HCT116 (cell line): ENCODE data around the gene RBMS1. TPM values are rescaled to one million over a fixed set of nuclear protein-coding genes. Genes with fewer than 3 reads are reported as not detected.
A peak's percentile ranks its signal among the peaks of the same experiment; 100 is the strongest.

Experiments used
- ATAC-seq: fragments of 200-7000 bp; cut with Tn5 transposase; 2 replicates; pipeline ENCODE4 v1.9.1; 2020; ENCODE audit warnings: mild to moderate bottlenecking, moderate library complexity
- BruUV-seq: library from RNA; stranded (reverse); fragments of 400-500 nt; replicated peaks from 2 replicates; lab custom pipeline; 2021; lab: Mats Ljungman, UMichigan
- CTCF ChIA-PET: fragments of 300-600 bp; sonication (Branson Sonifier 250); formaldehyde crosslinking; loops from one replicate; lab custom pipeline; 2021; ENCODE audit warnings: antibody characterized with exemption; lab: Charles Lee
- POLR2A ChIA-PET: fragments of 300-600, 350-600 bp; sonication (Branson Sonifier 250); formaldehyde crosslinking; loops from one replicate; lab custom pipeline; 2021; ENCODE audit warnings: antibody characterized with exemption; lab: Charles Lee
- RAD21 ChIA-PET, 2 experiments: fragments of 300-600 bp; sonication (Branson Sonifier 250); formaldehyde crosslinking; loops; one replicate each; lab custom pipeline; 2023; ENCODE audit warnings: low total read pairs in 2 of 2; ENCODE audit not compliant: uncharacterized antibody in 2 of 2, unreplicated experiment in 2 of 2, low non-redundant PET in 1 of 2; lab: Charles Lee
- DNase-seq: peaks from one replicate; pipeline ENCODE4 v3.0.0-alpha.2; 2010; ENCODE audit warnings: low read depth, low spot score
- H2AFZ ChIP-seq: fragments of 200-600 bp; shearing (Covaris generic), sonication (generic); 2 replicates; pipeline ENCODE4 v1.6.1; 2017; ENCODE audit warnings: low read depth, mixed run types, mixed read lengths, antibody characterized with exemption, low read length; ENCODE audit not compliant: poor library complexity, severe bottlenecking
- H3K27ac ChIP-seq: 2 replicates; pipeline ENCODE4 v1.5.1; 2012; ENCODE audit warnings: low read depth, low read length
- H3K27me3 ChIP-seq: fragments of 200-600 bp; sonication (generic); 2 replicates; pipeline ENCODE4 v1.6.1; 2016; ENCODE audit warnings: mixed run types, low read length, mixed read lengths; ENCODE audit not compliant: insufficient read depth
- H3K36me3 ChIP-seq, 2 experiments: fragments of 200-500 bp in 1 of 2; fragments of 200-600 bp in 1 of 2; sonication (Bioruptor generic) in 1 of 2; sonication (generic) in 1 of 2; 2 replicates each; pipeline versions ENCODE4 v1.5.1 to v1.6.1; 2014 to 2016; ENCODE audit warnings: low read length in 2 of 2, inconsistent platforms in 1 of 2, mixed read lengths in 1 of 2, mixed run types in 1 of 2; ENCODE audit not compliant: insufficient read depth in 2 of 2, control insufficient read depth in 1 of 2
- H3K4me1 ChIP-seq, 2 experiments: fragments of 200-600 bp in 1 of 2; sonication (generic) in 1 of 2; 2 replicates each; pipeline versions ENCODE4 v1.5.1 to v1.6.1; 2012 to 2017; ENCODE audit warnings: low read length in 2 of 2, inconsistent platforms in 1 of 2, mild to moderate bottlenecking in 1 of 2, mixed read lengths in 1 of 2, mixed run types in 1 of 2, moderate library complexity in 1 of 2; ENCODE audit not compliant: insufficient read depth in 2 of 2, control insufficient read depth in 1 of 2
- H3K4me2 ChIP-seq: fragments of 200-600 bp; sonication (generic); 2 replicates; pipeline ENCODE4 v1.6.1; 2017; ENCODE audit warnings: mixed run types, low read length, mixed read lengths
- H3K4me3 ChIP-seq, 2 experiments: fragments of 200-600 bp in 1 of 2; sonication (generic) in 1 of 2; replicated peaks in 1 of 2; 2 replicates each; pipeline ENCODE4 v1.5.1; 2011 to 2016; ENCODE audit warnings: low read length in 2 of 2, control low read depth in 1 of 2, low read depth in 1 of 2, mild to moderate bottlenecking in 1 of 2, mixed read lengths in 1 of 2, mixed run types in 1 of 2
- H3K79me2 ChIP-seq: fragments of 200-600 bp; sonication (generic); 2 replicates; pipeline ENCODE4 v1.6.1; 2017; ENCODE audit warnings: mild to moderate bottlenecking, mixed run types, low read length, moderate library complexity, mixed read lengths; ENCODE audit not compliant: insufficient read depth
- H3K9ac ChIP-seq: fragments of 200-600 bp; sonication (generic); 2 replicates; pipeline ENCODE4 v1.6.1; 2016; ENCODE audit warnings: low read length, mixed read lengths
- H3K9me2 ChIP-seq: fragments of 200-600 bp; sonication (generic), shearing (Covaris generic); 2 replicates; pipeline ENCODE4 v1.6.1; 2017; ENCODE audit warnings: mixed run types, mild to moderate bottlenecking, moderate library complexity; ENCODE audit not compliant: insufficient read depth
- H3K9me3 ChIP-seq, 2 experiments: fragments of 200-500 bp in 1 of 2; fragments of 200-600 bp in 1 of 2; sonication (Bioruptor generic) in 1 of 2; sonication (generic) in 1 of 2; 2 replicates each; pipeline ENCODE4 v1.6.1; 2014 to 2017; ENCODE audit warnings: low read length in 2 of 2, mixed read lengths in 2 of 2, inconsistent platforms in 1 of 2, low read depth in 1 of 2, mild to moderate bottlenecking in 1 of 2, mixed run types in 1 of 2, moderate library complexity in 1 of 2; ENCODE audit not compliant: control insufficient read depth in 1 of 2, insufficient read depth in 1 of 2
- H4K20me1 ChIP-seq: fragments of 200-600 bp; sonication (generic), shearing (Covaris generic); 2 replicates; pipeline ENCODE4 v1.6.1; 2017; ENCODE audit warnings: mixed run types, mild to moderate bottlenecking, moderate library complexity; ENCODE audit not compliant: insufficient read depth
- CBX3 ChIP-seq: IDR thresholded peaks from 2 replicates; pipeline ENCODE4 v1.6.1; 2012; ENCODE audit warnings: low read depth
- ELF1 ChIP-seq: IDR thresholded peaks from 2 replicates; pipeline ENCODE4 v1.6.1; 2012; ENCODE audit warnings: low read depth, borderline replicate concordance
- EZH2 ChIP-seq: fragments of 200-600 bp; sonication (generic); IDR thresholded peaks from 2 replicates; pipeline ENCODE4 v1.6.1; 2017; ENCODE audit warnings: antibody characterized with exemption, mixed run types
- POLR2AphosphoS5 ChIP-seq: IDR thresholded peaks from 2 replicates; pipeline ENCODE4 v1.6.1; 2011; ENCODE audit warnings: mild to moderate bottlenecking, low read depth, low read length, moderate library complexity
- RAD21 ChIP-seq: IDR thresholded peaks from 2 replicates; pipeline ENCODE4 v1.6.1; 2012; ENCODE audit warnings: low read depth, mild to moderate bottlenecking
- REST ChIP-seq: IDR thresholded peaks from 2 replicates; pipeline ENCODE4 v1.6.1; 2012; ENCODE audit warnings: low read depth
- SRF ChIP-seq: IDR thresholded peaks from 2 replicates; pipeline ENCODE4 v1.6.1; 2012; ENCODE audit warnings: low read depth
- ZBTB33 ChIP-seq: IDR thresholded peaks from 2 replicates; pipeline ENCODE4 v1.6.1; 2011; ENCODE audit warnings: mild to moderate bottlenecking, low read length, moderate library complexity; ENCODE audit not compliant: insufficient replicate concordance; ENCODE audit errors: extremely low read depth
- intact Hi-C: fragments of 100-400 bp; cut with micrococcal nuclease; formaldehyde crosslinking; loops from 2 replicates; pipeline ENCODE4 v1.10.0; 2022
- total RNA-seq: library from RNA; stranded (reverse); gene quantifications from one replicate; pipeline ENCODE4 v1.2.1, GENCODE V29; 2021; ENCODE audit not compliant: unreplicated experiment
- TF ChIP-seq, protein P1 (sequence below): IDR thresholded peaks from 2 replicates; pipeline ENCODE4 v1.6.1; 2012

Gene RBMS1
- total RNA-seq, 1 experiment from 2014 or later, result 17.6 TPM

GRCh38 chr2:160269365-160269764, 224.2 kb downstream of the RBMS1 start:
- no peaks in the 10 kb centered on the region for H3K9me2 ChIP-seq
- H3K4me1 ChIP-seq, result peaks cover 3 to 27% of the 10 kb centered on the region in 2 experiments; a peak in 3 of 4 replicates
- H3K9me3 ChIP-seq, result no peaks in the 10 kb centered on the region
- H3K4me3 ChIP-seq, result peak overlapping the region in 1 of 2 experiments; percentile 47; a peak in 1 of 4 replicates
- ATAC-seq, result peak; percentile 20
- no peaks in the 10 kb centered on the region for H3K27me3 ChIP-seq
- no peak overlapping the region for H3K27ac ChIP-seq
- intact Hi-C loops, result no loop called here
- peak overlapping the region; percentile 78 for H3K4me2 ChIP-seq
- no TSS peak for BruUV-seq
- CTCF ChIA-PET, result interaction anchor here (0.6 to 2.6 kb wide), 4 partner anchors 9 to 159 kb away, joined by 3 to 9 read pairs (median 5); no protein-coding TSS in a partner anchor
- TF ChIP-seq CBX3 (no peak), RAD21 (no peak), REST (no peak), SRF (no peak), EZH2 (no peak), ELF1 (no peak), POLR2AphosphoS5 (no peak), ZBTB33 (no peak)
- TF ChIP-seq, protein P1, sequence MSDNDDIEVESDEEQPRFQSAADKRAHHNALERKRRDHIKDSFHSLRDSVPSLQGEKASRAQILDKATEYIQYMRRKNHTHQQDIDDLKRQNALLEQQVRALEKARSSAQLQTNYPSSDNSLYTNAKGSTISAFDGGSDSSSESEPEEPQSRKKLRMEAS, result no peak
- TF ChIP-seq, all 23 proteins: peak for 0
- ChIA-PET POLR2A (no interaction called here), RAD21 (interaction anchor here in 1 of 2 experiments (1.5 kb wide), 1 partner anchor 61 kb away, joined by 3 read pairs; no protein-coding TSS in a partner anchor)
- Histone ChIP-seq H3K79me2 (no peaks in the 10 kb centered on the region), H2AFZ (peak overlapping the region; percentile 71), H4K20me1 (no peaks in the 10 kb centered on the region), H3K9ac (peak overlapping the region; percentile 50), H3K36me3 (no peaks in the 10 kb centered on the region)
- DNase-seq, result no peak
